Osteoblast (primary cell): ENCODE data around the gene BPIFB3. TPM values are rescaled to one million over a fixed set of nuclear protein-coding genes. Genes with fewer than 3 reads are reported as not detected.
"Not testable (repeated sequence)": the region's sequence is repeated elsewhere in the genome, so short reads cannot be mapped to it uniquely, and the experiment has no call there.

Source experiments
- DNase-seq: peaks from one replicate; pipeline ENCODE4 v3.0.0; 2011; ENCODE audit warnings: low spot score, mixed read lengths; ENCODE audit not compliant: insufficient read length; ENCODE audit errors: missing footprints
- H2AFZ ChIP-seq: 2 replicates; pipeline ENCODE4 v1.6.0; 2011; ENCODE audit warnings: mild to moderate bottlenecking, low read length
- H3K27ac ChIP-seq: 2 replicates; pipeline ENCODE4 v1.5.1; 2011; ENCODE audit warnings: mild to moderate bottlenecking, low read depth, low read length, moderate library complexity
- H3K27me3 ChIP-seq: 2 replicates; pipeline ENCODE4 v1.6.0; 2012; ENCODE audit warnings: mild to moderate bottlenecking, control low read depth, inconsistent platforms, low read length, moderate library complexity; ENCODE audit not compliant: insufficient read depth
- H3K36me3 ChIP-seq: 2 replicates; pipeline ENCODE4 v1.5.1; 2011; ENCODE audit warnings: mild to moderate bottlenecking, low read length, control low read depth, moderate library complexity; ENCODE audit not compliant: insufficient read depth
- H3K4me1 ChIP-seq: 2 replicates; pipeline ENCODE4 v1.5.1; 2011; ENCODE audit warnings: mild to moderate bottlenecking, low read length, control low read depth, moderate library complexity; ENCODE audit not compliant: insufficient read depth
- H3K4me2 ChIP-seq: 2 replicates; pipeline ENCODE4 v1.6.0; 2011; ENCODE audit warnings: mild to moderate bottlenecking, low read length; ENCODE audit not compliant: insufficient read depth
- H3K4me3 ChIP-seq: fragments of 200-600 bp; sonication (generic); 3 replicates; pipeline ENCODE4 v1.5.1; 2012; ENCODE audit warnings: mild to moderate bottlenecking, low read length, inconsistent platforms; ENCODE audit not compliant: insufficient read depth
- H3K79me2 ChIP-seq: 2 replicates; pipeline ENCODE4 v1.6.0; 2012; ENCODE audit warnings: mild to moderate bottlenecking, low read length, control low read depth, inconsistent platforms; ENCODE audit not compliant: insufficient read depth
- H3K9me3 ChIP-seq: 2 replicates; pipeline ENCODE4 v1.5.1; 2011; ENCODE audit warnings: low read depth, low read length, control low read depth
- H4K20me1 ChIP-seq: 2 replicates; pipeline ENCODE4 v1.6.0; 2012; ENCODE audit warnings: mild to moderate bottlenecking, low read length, control low read depth; ENCODE audit not compliant: insufficient read depth
- total RNA-seq: library from RNA; depleted of rRNA; stranded (reverse); fragments of >200 nt; gene quantifications from 2 replicates; pipeline ENCODE4 v1.2.3, GENCODE V29; 2012
- TF ChIP-seq, protein P1 (sequence below): IDR thresholded peaks from 2 replicates; pipeline ENCODE4 v1.5.1; 2011; ENCODE audit warnings: mild to moderate bottlenecking, low read depth, low read length, moderate library complexity; ENCODE audit errors: extremely low read depth

BPIFB3 gene
- total RNA-seq, 1 donor, result not detected

DNA sequence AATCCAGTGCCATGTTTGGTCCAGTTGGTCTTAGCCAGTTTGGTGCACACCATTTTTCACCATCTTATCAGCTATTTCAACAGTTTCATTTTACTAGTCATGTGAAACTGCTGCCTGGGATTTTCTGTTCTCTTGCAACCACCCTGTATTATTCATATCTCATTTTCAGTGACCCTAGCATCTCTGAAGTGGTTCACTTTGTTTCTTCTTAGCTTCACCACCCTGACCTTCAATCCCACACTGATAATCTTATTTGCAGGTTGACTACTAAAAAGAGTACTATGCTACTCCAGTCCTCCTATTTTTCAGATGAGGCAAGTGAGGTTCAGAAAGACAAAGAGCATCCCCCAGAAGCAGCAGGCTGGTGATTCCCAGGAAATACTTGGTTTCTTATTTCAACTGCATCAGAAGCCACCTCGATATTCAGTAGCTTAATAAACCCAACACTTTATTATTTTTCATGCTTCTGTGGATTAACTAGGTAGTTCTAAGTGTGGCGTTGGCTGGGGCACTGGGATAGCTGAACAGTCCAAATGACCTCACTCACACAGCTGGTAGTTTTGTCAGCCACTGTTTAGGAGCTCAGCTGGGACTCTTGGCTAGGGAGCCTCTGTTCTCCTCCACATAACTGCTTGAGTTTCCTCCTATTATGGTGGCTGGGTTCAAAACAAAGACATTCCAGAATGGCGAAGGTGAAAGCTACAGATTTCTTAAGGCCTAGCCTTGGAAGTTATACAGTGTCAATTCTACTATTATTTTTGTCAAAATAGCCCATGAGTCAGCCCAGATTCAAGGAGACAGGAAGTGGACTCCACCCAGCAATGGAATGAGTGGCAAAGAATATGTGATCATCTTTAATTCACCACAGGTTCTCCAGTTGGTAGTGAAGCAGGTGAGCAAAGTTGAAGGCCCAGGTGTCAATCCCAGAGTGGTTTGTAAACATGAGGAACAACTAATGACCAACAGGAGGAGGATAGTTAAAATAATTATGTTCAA, 66.3 kb downstream of the BPIFB3 start:
- H3K79me2 ChIP-seq, result no peaks in the 10 kb centered on the region
- H3K27me3 ChIP-seq, result peaks cover 3% of the 10 kb centered on the region
- TF ChIP-seq, protein P1, sequence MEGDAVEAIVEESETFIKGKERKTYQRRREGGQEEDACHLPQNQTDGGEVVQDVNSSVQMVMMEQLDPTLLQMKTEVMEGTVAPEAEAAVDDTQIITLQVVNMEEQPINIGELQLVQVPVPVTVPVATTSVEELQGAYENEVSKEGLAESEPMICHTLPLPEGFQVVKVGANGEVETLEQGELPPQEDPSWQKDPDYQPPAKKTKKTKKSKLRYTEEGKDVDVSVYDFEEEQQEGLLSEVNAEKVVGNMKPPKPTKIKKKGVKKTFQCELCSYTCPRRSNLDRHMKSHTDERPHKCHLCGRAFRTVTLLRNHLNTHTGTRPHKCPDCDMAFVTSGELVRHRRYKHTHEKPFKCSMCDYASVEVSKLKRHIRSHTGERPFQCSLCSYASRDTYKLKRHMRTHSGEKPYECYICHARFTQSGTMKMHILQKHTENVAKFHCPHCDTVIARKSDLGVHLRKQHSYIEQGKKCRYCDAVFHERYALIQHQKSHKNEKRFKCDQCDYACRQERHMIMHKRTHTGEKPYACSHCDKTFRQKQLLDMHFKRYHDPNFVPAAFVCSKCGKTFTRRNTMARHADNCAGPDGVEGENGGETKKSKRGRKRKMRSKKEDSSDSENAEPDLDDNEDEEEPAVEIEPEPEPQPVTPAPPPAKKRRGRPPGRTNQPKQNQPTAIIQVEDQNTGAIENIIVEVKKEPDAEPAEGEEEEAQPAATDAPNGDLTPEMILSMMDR, result no peak
- DNase-seq, result no peak
- no peak overlapping the region for H3K4me3 ChIP-seq
- no peaks in the 10 kb centered on the region for H3K4me1 ChIP-seq
- no peak overlapping the region for H3K27ac ChIP-seq
- no peak overlapping the region for H3K4me2 ChIP-seq
- H4K20me1 ChIP-seq, result no peaks in the 10 kb centered on the region
- no peaks in the 10 kb centered on the region for H3K9me3 ChIP-seq
- no peaks in the 10 kb centered on the region for H3K36me3 ChIP-seq
- H2AFZ ChIP-seq, result no peak overlapping the region

DNA sequence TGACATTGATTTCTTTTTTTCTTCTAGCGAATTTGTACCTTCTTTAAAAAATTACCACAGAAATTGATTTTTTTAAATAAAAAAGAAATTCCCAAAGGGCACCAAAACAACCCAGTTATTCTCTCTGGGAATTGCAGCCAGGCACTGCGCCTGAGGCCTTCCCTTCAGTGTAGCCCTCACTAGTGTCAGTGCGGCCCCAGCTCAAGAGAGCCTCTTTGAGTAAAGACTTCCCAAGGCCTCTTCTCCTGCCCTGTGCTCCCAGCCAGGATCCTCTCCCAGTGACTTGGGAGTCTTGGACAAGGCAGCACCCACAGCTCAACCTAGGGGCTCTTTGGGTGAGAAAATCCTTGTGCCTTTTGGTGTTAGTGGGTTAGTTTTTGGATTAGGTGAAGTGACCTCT, 67.2 kb downstream of the BPIFB3 start:
- no peaks in the 10 kb centered on the region for H3K79me2 ChIP-seq
- no peaks in the 10 kb centered on the region for H3K4me1 ChIP-seq
- H4K20me1 ChIP-seq, result no peaks in the 10 kb centered on the region
- TF ChIP-seq, protein P1, result no peak
- H2AFZ ChIP-seq, result no peak overlapping the region
- no peaks in the 10 kb centered on the region for H3K36me3 ChIP-seq
- no peak overlapping the region for H3K4me2 ChIP-seq
- DNase-seq, result no peak
- H3K27me3 ChIP-seq, result peaks cover 3% of the 10 kb centered on the region
- H3K27ac ChIP-seq, result no peak overlapping the region
- no peaks in the 10 kb centered on the region for H3K9me3 ChIP-seq
- no peak overlapping the region for H3K4me3 ChIP-seq

DNA sequence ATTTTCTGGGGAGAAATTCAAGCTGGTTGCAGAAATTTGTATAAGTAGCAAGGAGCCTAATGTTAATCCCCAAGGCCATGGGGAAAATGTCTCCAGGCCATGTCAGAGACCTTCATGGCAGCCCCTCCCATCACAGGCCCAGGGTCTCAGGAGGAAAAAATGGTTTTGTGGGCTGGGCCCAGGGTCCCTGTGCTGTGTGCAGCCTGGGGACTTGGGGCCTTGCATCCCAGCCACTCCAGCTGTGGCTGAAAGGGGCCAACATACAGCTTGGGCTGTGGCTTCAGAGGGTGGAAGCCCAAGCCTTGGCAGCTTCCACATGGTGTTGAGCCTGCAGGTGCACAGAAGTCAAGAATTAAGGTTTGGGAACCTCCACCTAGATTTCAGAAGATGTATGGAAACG, 68.6 kb downstream of the BPIFB3 start:
- not testable (repeated sequence) for H3K4me1 ChIP-seq, H3K4me3 ChIP-seq, H3K36me3 ChIP-seq, H3K79me2 ChIP-seq, H3K27ac ChIP-seq, H4K20me1 ChIP-seq, H2AFZ ChIP-seq, H3K27me3 ChIP-seq, DNase-seq, H3K4me2 ChIP-seq, H3K9me3 ChIP-seq

Other genes starting within 250 kb of the BPIFB3 start
- gene MAPRE1, start 233.9 kb upstream of the BPIFB3 start, total RNA-seq, result 74.8 and 80.3 TPM in 2 replicates
- gene EFCAB8, start 195.0 kb upstream of the BPIFB3 start, total RNA-seq, result 1.4 TPM in 1 of 2 replicates, not detected in the other
- gene SUN5, start 49.5 kb upstream of the BPIFB3 start, total RNA-seq, result not detected in 2 replicates
- not detected in 2 replicates for gene BPIFB2, start 46.2 kb upstream of the BPIFB3 start, total RNA-seq
- gene BPIFB6, start 22.3 kb upstream of the BPIFB3 start, total RNA-seq, result not detected in 2 replicates
- gene BPIFB4, start 25.7 kb downstream of the BPIFB3 start, total RNA-seq, result not detected in 2 replicates
- gene BPIFA2, start 114.3 kb downstream of the BPIFB3 start, total RNA-seq, result not detected in 2 replicates
- gene BPIFA3, start 163.4 kb downstream of the BPIFB3 start, total RNA-seq, result not detected in 2 replicates
- gene BPIFA1, start 182.1 kb downstream of the BPIFB3 start, total RNA-seq, result not detected in 2 replicates
- not detected in 2 replicates for gene BPIFB1, start 229.3 kb downstream of the BPIFB3 start, total RNA-seq